HCT116 (cell line): ENCODE data around the gene DPP10. TPM values are rescaled to one million over a fixed set of nuclear protein-coding genes. Genes with fewer than 3 reads are reported as not detected.

Source experiments
- ATAC-seq: fragments of 200-7000 bp; cut with Tn5 transposase; 2 replicates; pipeline ENCODE4 v1.9.1; 2020; ENCODE audit warnings: mild to moderate bottlenecking, moderate library complexity
- BruUV-seq: library from RNA; stranded (reverse); fragments of 400-500 nt; replicated peaks from 2 replicates; lab custom pipeline; 2021; lab: Mats Ljungman, UMichigan
- CTCF ChIA-PET: fragments of 300-600 bp; sonication (Branson Sonifier 250); formaldehyde crosslinking; loops from one replicate; lab custom pipeline; 2021; ENCODE audit warnings: antibody characterized with exemption; lab: Charles Lee
- POLR2A ChIA-PET: fragments of 300-600, 350-600 bp; sonication (Branson Sonifier 250); formaldehyde crosslinking; loops from one replicate; lab custom pipeline; 2021; ENCODE audit warnings: antibody characterized with exemption; lab: Charles Lee
- RAD21 ChIA-PET, 2 experiments: fragments of 300-600 bp; sonication (Branson Sonifier 250); formaldehyde crosslinking; loops; one replicate each; lab custom pipeline; 2023; ENCODE audit warnings: low total read pairs in 2 of 2; ENCODE audit not compliant: uncharacterized antibody in 2 of 2, unreplicated experiment in 2 of 2, low non-redundant PET in 1 of 2; lab: Charles Lee
- DNase-seq: peaks from one replicate; pipeline ENCODE4 v3.0.0-alpha.2; 2010; ENCODE audit warnings: low read depth, low spot score
- H2AFZ ChIP-seq: fragments of 200-600 bp; shearing (Covaris generic), sonication (generic); 2 replicates; pipeline ENCODE4 v1.6.1; 2017; ENCODE audit warnings: low read depth, mixed run types, mixed read lengths, antibody characterized with exemption, low read length; ENCODE audit not compliant: poor library complexity, severe bottlenecking
- H3K27ac ChIP-seq: 2 replicates; pipeline ENCODE4 v1.5.1; 2012; ENCODE audit warnings: low read depth, low read length
- H3K27me3 ChIP-seq: fragments of 200-600 bp; sonication (generic); 2 replicates; pipeline ENCODE4 v1.6.1; 2016; ENCODE audit warnings: mixed run types, low read length, mixed read lengths; ENCODE audit not compliant: insufficient read depth
- H3K36me3 ChIP-seq, 2 experiments: fragments of 200-500 bp in 1 of 2; fragments of 200-600 bp in 1 of 2; sonication (Bioruptor generic) in 1 of 2; sonication (generic) in 1 of 2; 2 replicates each; pipeline versions ENCODE4 v1.5.1 to v1.6.1; 2014 to 2016; ENCODE audit warnings: low read length in 2 of 2, inconsistent platforms in 1 of 2, mixed read lengths in 1 of 2, mixed run types in 1 of 2; ENCODE audit not compliant: insufficient read depth in 2 of 2, control insufficient read depth in 1 of 2
- H3K4me1 ChIP-seq, 2 experiments: fragments of 200-600 bp in 1 of 2; sonication (generic) in 1 of 2; 2 replicates each; pipeline versions ENCODE4 v1.5.1 to v1.6.1; 2012 to 2017; ENCODE audit warnings: low read length in 2 of 2, inconsistent platforms in 1 of 2, mild to moderate bottlenecking in 1 of 2, mixed read lengths in 1 of 2, mixed run types in 1 of 2, moderate library complexity in 1 of 2; ENCODE audit not compliant: insufficient read depth in 2 of 2, control insufficient read depth in 1 of 2
- H3K4me2 ChIP-seq: fragments of 200-600 bp; sonication (generic); 2 replicates; pipeline ENCODE4 v1.6.1; 2017; ENCODE audit warnings: mixed run types, low read length, mixed read lengths
- H3K4me3 ChIP-seq, 2 experiments: fragments of 200-600 bp in 1 of 2; sonication (generic) in 1 of 2; replicated peaks in 1 of 2; 2 replicates each; pipeline ENCODE4 v1.5.1; 2011 to 2016; ENCODE audit warnings: low read length in 2 of 2, control low read depth in 1 of 2, low read depth in 1 of 2, mild to moderate bottlenecking in 1 of 2, mixed read lengths in 1 of 2, mixed run types in 1 of 2
- H3K79me2 ChIP-seq: fragments of 200-600 bp; sonication (generic); 2 replicates; pipeline ENCODE4 v1.6.1; 2017; ENCODE audit warnings: mild to moderate bottlenecking, mixed run types, low read length, moderate library complexity, mixed read lengths; ENCODE audit not compliant: insufficient read depth
- H3K9ac ChIP-seq: fragments of 200-600 bp; sonication (generic); 2 replicates; pipeline ENCODE4 v1.6.1; 2016; ENCODE audit warnings: low read length, mixed read lengths
- H3K9me2 ChIP-seq: fragments of 200-600 bp; sonication (generic), shearing (Covaris generic); 2 replicates; pipeline ENCODE4 v1.6.1; 2017; ENCODE audit warnings: mixed run types, mild to moderate bottlenecking, moderate library complexity; ENCODE audit not compliant: insufficient read depth
- H3K9me3 ChIP-seq, 2 experiments: fragments of 200-500 bp in 1 of 2; fragments of 200-600 bp in 1 of 2; sonication (Bioruptor generic) in 1 of 2; sonication (generic) in 1 of 2; 2 replicates each; pipeline ENCODE4 v1.6.1; 2014 to 2017; ENCODE audit warnings: low read length in 2 of 2, mixed read lengths in 2 of 2, inconsistent platforms in 1 of 2, low read depth in 1 of 2, mild to moderate bottlenecking in 1 of 2, mixed run types in 1 of 2, moderate library complexity in 1 of 2; ENCODE audit not compliant: control insufficient read depth in 1 of 2, insufficient read depth in 1 of 2
- H4K20me1 ChIP-seq: fragments of 200-600 bp; sonication (generic), shearing (Covaris generic); 2 replicates; pipeline ENCODE4 v1.6.1; 2017; ENCODE audit warnings: mixed run types, mild to moderate bottlenecking, moderate library complexity; ENCODE audit not compliant: insufficient read depth
- CBX3 ChIP-seq: IDR thresholded peaks from 2 replicates; pipeline ENCODE4 v1.6.1; 2012; ENCODE audit warnings: low read depth
- EGR1 ChIP-seq: IDR thresholded peaks from 2 replicates; pipeline ENCODE4 v1.6.1; 2012; ENCODE audit warnings: low read depth
- ELF1 ChIP-seq: IDR thresholded peaks from 2 replicates; pipeline ENCODE4 v1.6.1; 2012; ENCODE audit warnings: low read depth, borderline replicate concordance
- EZH2 ChIP-seq: fragments of 200-600 bp; sonication (generic); IDR thresholded peaks from 2 replicates; pipeline ENCODE4 v1.6.1; 2017; ENCODE audit warnings: antibody characterized with exemption, mixed run types
- FOSL1 ChIP-seq: IDR thresholded peaks from 2 replicates; pipeline ENCODE4 v1.6.1; 2012; ENCODE audit warnings: low read depth
- JUND ChIP-seq: IDR thresholded peaks from 2 replicates; pipeline ENCODE4 v1.6.1; 2012
- POLR2A ChIP-seq: IDR thresholded peaks from 2 replicates; pipeline ENCODE4 v1.7.0; 2011; ENCODE audit warnings: borderline replicate concordance; ENCODE audit not compliant: insufficient read depth, insufficient read length; ENCODE audit errors: extremely low read depth
- RAD21 ChIP-seq: IDR thresholded peaks from 2 replicates; pipeline ENCODE4 v1.6.1; 2012; ENCODE audit warnings: low read depth, mild to moderate bottlenecking
- SIN3A ChIP-seq: IDR thresholded peaks from 2 replicates; pipeline ENCODE4 v1.6.1; 2012; ENCODE audit warnings: low read depth
- SP1 ChIP-seq: IDR thresholded peaks from 2 replicates; pipeline ENCODE4 v1.6.1; 2012; ENCODE audit warnings: low read depth
- YY1 ChIP-seq: IDR thresholded peaks from 2 replicates; pipeline ENCODE4 v1.6.1; 2011; ENCODE audit warnings: low read length, low read depth, moderate library complexity, mild to moderate bottlenecking; ENCODE audit not compliant: insufficient replicate concordance; ENCODE audit errors: extremely low read depth
- ZFX ChIP-seq: fragments of 450-650 bp; IDR thresholded peaks from 2 replicates; pipeline ENCODE4 v1.6.1; 2017
- intact Hi-C: fragments of 100-400 bp; cut with micrococcal nuclease; formaldehyde crosslinking; loops from 2 replicates; pipeline ENCODE4 v1.10.0; 2022
- total RNA-seq: library from RNA; stranded (reverse); gene quantifications from one replicate; pipeline ENCODE4 v1.2.1, GENCODE V29; 2021; ENCODE audit not compliant: unreplicated experiment
- TF ChIP-seq, protein P1 (sequence below), 3 experiments: fragments of 200-600 bp in 1 of 3; sonication (generic) in 1 of 3; IDR thresholded peaks in 2 of 3; conservative IDR thresholded peaks in 1 of 3; 2 replicates each; pipeline ENCODE4 v1.5.1; 2012 to 2017; ENCODE audit warnings: low read depth in 2 of 3, low read length in 2 of 3, antibody characterized with exemption in 1 of 3, borderline replicate concordance in 1 of 3, control low read depth in 1 of 3, mild to moderate bottlenecking in 1 of 3, mixed read lengths in 1 of 3, mixed run types in 1 of 3, moderate library complexity in 1 of 3; ENCODE audit not compliant: insufficient read depth in 1 of 3
- TF ChIP-seq, protein P2 (sequence below): IDR thresholded peaks from 2 replicates; pipeline ENCODE4 v1.6.1; 2012; ENCODE audit warnings: low read depth
- TF ChIP-seq, protein P3 (sequence below): IDR thresholded peaks from 2 replicates; pipeline ENCODE4 v1.6.1; 2011; ENCODE audit warnings: mild to moderate bottlenecking, low read length, moderate library complexity; ENCODE audit not compliant: insufficient replicate concordance; ENCODE audit errors: extremely low read depth
- TF ChIP-seq, protein P4 (sequence below): IDR thresholded peaks from 2 replicates; pipeline ENCODE4 v1.6.1; 2012
- TF ChIP-seq, protein P5 (sequence below): IDR thresholded peaks from 2 replicates; pipeline ENCODE4 v1.6.1; 2012

DPP10 gene
- total RNA-seq, 1 experiment from 2014 or later: not detected

DNA sequence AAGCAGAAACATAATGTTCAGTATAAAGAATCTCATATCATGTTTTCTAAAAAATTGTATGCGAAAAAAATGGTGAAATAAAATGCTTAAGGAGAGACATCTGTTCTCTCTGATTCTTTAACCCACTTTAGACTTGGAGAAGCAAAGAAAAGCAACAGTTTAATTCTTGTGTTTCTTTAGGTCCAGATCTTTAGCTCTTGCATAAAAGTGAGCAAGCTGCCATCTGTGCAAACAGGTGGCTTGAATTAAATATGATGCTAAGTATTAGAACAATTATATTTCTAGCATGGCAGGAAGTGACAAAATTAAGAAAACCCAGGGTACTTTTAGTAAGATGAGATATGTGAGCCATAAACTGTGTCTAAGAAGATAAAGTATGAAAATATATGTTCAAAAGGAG, 1038.3 kb downstream of the DPP10 start (continued):
- TF ChIP-seq, protein P1, sequence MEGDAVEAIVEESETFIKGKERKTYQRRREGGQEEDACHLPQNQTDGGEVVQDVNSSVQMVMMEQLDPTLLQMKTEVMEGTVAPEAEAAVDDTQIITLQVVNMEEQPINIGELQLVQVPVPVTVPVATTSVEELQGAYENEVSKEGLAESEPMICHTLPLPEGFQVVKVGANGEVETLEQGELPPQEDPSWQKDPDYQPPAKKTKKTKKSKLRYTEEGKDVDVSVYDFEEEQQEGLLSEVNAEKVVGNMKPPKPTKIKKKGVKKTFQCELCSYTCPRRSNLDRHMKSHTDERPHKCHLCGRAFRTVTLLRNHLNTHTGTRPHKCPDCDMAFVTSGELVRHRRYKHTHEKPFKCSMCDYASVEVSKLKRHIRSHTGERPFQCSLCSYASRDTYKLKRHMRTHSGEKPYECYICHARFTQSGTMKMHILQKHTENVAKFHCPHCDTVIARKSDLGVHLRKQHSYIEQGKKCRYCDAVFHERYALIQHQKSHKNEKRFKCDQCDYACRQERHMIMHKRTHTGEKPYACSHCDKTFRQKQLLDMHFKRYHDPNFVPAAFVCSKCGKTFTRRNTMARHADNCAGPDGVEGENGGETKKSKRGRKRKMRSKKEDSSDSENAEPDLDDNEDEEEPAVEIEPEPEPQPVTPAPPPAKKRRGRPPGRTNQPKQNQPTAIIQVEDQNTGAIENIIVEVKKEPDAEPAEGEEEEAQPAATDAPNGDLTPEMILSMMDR (IDR thresholded peaks at IDR 0.05 in 2 of 3, conservative IDR thresholded peaks at IDR 0.05 in 1 of 3; ENCODE audit: borderline replicate concordance in 1 of 3, insufficient read depth in 1 of 3, low read depth in 2 of 3, low read length in 2 of 3): no peak
- TF ChIP-seq, all 23 proteins: peak for 0

DNA sequence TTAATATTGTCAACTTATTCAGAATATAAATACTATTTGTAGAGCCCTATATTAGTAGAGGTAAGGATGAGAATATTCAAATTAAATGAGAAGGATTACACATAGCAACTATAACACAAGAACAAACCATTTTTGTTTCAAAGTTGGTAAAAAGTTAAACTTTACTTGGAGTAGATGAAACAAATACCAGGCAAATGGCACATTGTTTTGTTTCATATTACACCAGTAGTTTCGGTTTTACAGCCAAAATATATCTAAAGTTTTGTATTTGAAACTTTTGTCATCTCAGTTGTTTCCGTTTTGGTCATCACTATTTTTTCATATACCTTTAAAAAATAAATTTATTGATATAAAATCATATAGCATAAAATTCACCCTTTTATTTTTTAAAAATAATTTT, 1039.4 kb downstream of the DPP10 start:
- Histone ChIP-seq H3K4me2 (no peak overlapping the region), H3K36me3 (no peaks in the 10 kb centered on the region), H3K9me2 (no peaks in the 10 kb centered on the region), H4K20me1 (no peaks in the 10 kb centered on the region), H3K27ac (no peak overlapping the region), H3K27me3 (no peaks in the 10 kb centered on the region), H2AFZ (no peak overlapping the region), H3K9me3 (peaks cover 3 to 46% of the 10 kb centered on the region in 2 experiments; a peak in 2 of 4 replicates), H3K9ac (no peak overlapping the region), H3K4me3 (no peak overlapping the region), H3K4me1 (no peaks in the 10 kb centered on the region), H3K79me2 (no peaks in the 10 kb centered on the region)
- ATAC-seq (no peak), DNase-seq (no peak)
- RAD21 ChIA-PET: no interaction called here
- intact Hi-C loops: no loop called here
- CTCF ChIA-PET: no interaction called here
- POLR2A ChIA-PET: no interaction called here
- BruUV-seq: no TSS peak
- TF ChIP-seq, protein P2, sequence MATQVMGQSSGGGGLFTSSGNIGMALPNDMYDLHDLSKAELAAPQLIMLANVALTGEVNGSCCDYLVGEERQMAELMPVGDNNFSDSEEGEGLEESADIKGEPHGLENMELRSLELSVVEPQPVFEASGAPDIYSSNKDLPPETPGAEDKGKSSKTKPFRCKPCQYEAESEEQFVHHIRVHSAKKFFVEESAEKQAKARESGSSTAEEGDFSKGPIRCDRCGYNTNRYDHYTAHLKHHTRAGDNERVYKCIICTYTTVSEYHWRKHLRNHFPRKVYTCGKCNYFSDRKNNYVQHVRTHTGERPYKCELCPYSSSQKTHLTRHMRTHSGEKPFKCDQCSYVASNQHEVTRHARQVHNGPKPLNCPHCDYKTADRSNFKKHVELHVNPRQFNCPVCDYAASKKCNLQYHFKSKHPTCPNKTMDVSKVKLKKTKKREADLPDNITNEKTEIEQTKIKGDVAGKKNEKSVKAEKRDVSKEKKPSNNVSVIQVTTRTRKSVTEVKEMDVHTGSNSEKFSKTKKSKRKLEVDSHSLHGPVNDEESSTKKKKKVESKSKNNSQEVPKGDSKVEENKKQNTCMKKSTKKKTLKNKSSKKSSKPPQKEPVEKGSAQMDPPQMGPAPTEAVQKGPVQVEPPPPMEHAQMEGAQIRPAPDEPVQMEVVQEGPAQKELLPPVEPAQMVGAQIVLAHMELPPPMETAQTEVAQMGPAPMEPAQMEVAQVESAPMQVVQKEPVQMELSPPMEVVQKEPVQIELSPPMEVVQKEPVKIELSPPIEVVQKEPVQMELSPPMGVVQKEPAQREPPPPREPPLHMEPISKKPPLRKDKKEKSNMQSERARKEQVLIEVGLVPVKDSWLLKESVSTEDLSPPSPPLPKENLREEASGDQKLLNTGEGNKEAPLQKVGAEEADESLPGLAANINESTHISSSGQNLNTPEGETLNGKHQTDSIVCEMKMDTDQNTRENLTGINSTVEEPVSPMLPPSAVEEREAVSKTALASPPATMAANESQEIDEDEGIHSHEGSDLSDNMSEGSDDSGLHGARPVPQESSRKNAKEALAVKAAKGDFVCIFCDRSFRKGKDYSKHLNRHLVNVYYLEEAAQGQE: no peak
- TF ChIP-seq CBX3: no peak
- TF ChIP-seq RAD21: no peak
- TF ChIP-seq ZFX: no peak
- no peak for TF ChIP-seq YY1
- no peak for TF ChIP-seq EGR1
- no peak for TF ChIP-seq SIN3A
- TF ChIP-seq, protein P3, sequence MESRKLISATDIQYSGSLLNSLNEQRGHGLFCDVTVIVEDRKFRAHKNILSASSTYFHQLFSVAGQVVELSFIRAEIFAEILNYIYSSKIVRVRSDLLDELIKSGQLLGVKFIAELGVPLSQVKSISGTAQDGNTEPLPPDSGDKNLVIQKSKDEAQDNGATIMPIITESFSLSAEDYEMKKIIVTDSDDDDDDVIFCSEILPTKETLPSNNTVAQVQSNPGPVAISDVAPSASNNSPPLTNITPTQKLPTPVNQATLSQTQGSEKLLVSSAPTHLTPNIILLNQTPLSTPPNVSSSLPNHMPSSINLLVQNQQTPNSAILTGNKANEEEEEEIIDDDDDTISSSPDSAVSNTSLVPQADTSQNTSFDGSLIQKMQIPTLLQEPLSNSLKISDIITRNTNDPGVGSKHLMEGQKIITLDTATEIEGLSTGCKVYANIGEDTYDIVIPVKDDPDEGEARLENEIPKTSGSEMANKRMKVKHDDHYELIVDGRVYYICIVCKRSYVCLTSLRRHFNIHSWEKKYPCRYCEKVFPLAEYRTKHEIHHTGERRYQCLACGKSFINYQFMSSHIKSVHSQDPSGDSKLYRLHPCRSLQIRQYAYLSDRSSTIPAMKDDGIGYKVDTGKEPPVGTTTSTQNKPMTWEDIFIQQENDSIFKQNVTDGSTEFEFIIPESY: no peak
- no peak for TF ChIP-seq JUND
- TF ChIP-seq SP1: no peak
- TF ChIP-seq FOSL1: no peak
- TF ChIP-seq POLR2A: no peak
- TF ChIP-seq ELF1: no peak
- TF ChIP-seq, protein P4, sequence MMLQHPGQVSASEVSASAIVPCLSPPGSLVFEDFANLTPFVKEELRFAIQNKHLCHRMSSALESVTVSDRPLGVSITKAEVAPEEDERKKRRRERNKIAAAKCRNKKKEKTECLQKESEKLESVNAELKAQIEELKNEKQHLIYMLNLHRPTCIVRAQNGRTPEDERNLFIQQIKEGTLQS: no peak
- TF ChIP-seq EZH2: no peak
- TF ChIP-seq, protein P5, sequence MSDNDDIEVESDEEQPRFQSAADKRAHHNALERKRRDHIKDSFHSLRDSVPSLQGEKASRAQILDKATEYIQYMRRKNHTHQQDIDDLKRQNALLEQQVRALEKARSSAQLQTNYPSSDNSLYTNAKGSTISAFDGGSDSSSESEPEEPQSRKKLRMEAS: no peak
